ENCODE results near the gene ZDHHC17.

The ZDHHC17 gene

DNA sequence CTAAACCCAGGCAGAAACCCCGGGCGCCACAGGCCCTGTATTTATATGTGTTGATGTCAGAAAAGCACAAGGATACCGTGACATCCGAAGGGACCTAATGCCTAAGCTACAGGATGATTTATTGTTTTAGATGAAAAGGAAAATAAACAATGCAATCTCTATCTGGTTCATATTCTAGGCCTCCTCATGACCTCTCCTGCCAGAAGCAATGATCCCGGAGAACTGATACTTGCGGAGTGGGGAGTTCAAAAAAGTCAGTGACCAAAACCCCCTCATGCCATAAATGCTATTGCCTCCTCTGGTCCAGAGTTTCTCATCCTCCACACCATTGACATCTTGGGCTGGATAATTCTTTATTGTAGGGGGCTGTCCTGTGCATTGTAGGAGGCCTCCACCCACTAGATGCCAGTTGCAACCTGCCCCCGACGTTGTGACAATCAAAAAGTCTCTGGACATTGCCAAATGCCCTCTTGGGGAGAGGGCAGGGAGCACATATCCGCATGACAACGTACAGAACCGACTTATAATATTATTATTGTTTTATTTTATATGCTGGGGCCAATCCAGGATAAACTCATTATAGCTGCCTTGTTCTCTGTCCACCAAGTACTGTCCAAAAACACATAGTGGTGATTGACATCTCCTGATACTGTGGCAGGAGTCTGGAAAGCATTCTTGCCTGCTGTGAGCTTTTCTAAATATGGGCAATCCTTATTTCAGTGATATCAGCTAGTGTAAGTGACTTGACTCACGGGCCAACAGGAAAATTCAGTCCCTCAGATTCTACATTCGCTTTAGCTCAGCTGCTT, 116.0 kb downstream of the ZDHHC17 start:
- no peak for DNase-seq

- no peak for DNase-seq
These were observed 116.7 kb downstream of the ZDHHC17 start for GRCh38 chr12:76880519-76881023.

DNA sequence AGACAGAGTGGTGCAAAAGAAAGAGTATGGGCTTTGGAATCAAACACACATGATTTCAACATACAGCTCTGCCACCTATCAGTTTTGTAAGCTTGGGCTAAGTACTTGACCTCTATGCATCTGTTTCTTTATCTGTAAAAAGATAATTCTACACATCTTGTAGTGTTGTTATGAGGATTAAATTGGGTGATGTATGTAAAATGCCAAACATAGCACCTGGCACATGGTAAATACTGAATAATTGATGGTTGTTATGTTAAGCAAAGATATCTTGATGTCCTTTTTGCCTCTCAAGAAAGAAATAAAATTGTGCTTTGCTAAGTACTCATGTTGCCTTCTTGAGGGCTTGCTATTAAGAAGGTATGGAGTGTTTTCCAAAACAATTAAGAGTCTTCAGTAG, 117.2 kb downstream of the ZDHHC17 start:
- DNase-seq, result no peak

DNA sequence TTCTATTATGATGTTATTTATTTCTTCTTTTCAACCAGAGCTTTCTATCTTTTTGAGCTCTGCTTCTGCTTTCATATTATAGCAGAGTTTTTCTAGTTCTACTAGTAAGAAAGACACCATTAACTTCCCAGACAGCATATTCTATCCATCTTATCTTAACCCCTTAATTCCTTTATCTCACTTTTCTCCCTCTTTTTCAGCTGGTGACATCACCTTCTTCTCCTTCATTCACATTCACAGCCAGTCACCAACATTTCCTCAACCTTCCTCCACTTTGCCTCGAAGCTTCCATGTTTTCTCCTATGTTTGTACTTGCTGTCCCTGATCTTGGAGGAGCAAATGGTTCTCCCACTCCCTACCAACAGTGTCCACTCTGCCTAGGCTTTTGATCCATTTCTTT, 118.5 kb downstream of the ZDHHC17 start:
- no peak for DNase-seq

DNA sequence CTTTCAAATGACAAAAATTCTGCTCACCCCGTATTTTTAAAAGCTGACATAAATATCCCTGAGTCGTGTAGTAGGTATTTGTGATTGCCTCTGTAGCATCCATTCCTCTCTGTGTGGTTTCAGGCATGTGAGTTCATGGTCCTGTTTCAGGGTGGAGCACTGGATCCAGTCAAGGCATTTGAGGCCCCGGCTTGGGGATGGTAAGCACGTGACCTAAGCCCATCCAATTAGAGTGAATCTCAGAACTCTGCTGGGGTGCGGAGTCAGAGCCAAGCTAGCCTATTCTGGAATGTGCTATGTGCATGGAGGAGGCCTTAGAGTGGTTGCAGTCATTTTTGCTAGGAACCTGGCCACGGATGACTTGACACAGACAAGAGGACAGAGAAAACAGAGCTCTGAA, 119.2 kb downstream of the ZDHHC17 start:
- DNase-seq, result no peak

GRCh38 chr12:76883811-76884210, 119.9 kb downstream of the ZDHHC17 start:
- no peak for DNase-seq

DNA sequence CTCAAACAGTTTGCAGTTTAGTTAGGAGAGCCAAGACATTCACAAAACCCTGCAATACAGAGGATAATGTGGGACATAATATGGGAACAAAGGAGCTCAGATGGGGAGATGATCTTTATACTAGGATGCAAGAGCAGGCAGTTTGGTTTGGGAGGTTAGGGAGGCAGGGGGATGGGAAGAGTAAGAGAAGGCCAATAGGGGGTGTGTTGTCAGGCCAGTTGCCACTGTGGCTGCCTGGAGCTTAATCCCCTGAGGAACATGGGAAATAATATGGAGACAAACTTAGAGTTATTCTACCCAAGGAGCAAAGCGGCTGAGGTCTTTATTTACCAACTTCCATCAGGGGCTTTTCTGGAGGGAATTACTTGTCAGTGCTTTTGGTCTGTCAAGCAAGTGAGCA, 124.9 kb downstream of the ZDHHC17 start:
- DNase-seq, result no peak

GRCh38 chr12:76890151-76891143, 126.5 kb downstream of the ZDHHC17 start:
- no peak for DNase-seq

DNA sequence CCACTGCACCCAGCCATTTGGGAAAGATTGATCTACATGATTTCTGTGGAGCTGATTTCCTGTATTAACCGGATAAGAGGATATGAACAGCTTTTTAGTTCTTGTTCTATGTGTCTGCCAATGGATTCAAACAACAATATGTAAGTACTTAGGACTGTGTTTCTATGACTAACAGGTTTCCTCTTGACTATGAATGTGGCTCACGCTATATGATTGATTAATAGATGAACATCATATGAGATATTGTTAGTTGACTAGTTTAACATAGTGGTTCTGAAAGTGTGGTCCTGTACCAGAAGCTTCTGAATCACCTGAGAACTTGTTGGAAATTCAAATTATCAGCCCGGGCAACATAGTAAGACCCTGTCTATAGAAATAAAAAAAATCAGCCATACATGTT, 127.7 kb downstream of the ZDHHC17 start:
- DNase-seq, result no peak

GRCh38 chr12:76895796-76896195, 131.9 kb downstream of the ZDHHC17 start:
- DNase-seq, result no peak

GRCh38 chr12:76896274-76896673, 132.4 kb downstream of the ZDHHC17 start:
- DNase-seq, result no peak

DNA sequence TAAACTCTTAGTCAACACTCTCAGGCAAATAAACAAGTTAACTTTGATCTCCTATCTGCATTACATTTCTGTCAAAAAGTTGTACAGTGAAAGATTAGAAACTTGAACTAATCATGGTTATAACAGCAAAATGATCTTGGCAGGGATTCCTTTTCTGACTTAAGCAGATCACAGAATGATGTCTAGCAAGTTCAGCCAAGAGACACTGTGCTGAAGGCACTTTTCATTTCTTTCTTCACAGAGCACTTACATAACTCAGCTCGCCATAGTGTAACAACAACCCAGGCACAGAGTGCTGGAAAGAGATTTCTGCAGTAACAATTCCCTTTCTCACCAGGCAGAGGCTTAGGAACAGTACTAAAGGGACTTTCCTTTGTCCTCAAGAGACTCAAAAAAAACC, 134.5 kb downstream of the ZDHHC17 start:
- DNase-seq, result no peak

- no peak for DNase-seq
These were observed 135.6 kb downstream of the ZDHHC17 start for GRCh38 chr12:76899522-76899921.

- DNase-seq, result no peak
These were observed 137.9 kb downstream of the ZDHHC17 start for GRCh38 chr12:76901628-76902380.
